ENCODE results near the gene RGS19.

The RGS19 gene

DNA sequence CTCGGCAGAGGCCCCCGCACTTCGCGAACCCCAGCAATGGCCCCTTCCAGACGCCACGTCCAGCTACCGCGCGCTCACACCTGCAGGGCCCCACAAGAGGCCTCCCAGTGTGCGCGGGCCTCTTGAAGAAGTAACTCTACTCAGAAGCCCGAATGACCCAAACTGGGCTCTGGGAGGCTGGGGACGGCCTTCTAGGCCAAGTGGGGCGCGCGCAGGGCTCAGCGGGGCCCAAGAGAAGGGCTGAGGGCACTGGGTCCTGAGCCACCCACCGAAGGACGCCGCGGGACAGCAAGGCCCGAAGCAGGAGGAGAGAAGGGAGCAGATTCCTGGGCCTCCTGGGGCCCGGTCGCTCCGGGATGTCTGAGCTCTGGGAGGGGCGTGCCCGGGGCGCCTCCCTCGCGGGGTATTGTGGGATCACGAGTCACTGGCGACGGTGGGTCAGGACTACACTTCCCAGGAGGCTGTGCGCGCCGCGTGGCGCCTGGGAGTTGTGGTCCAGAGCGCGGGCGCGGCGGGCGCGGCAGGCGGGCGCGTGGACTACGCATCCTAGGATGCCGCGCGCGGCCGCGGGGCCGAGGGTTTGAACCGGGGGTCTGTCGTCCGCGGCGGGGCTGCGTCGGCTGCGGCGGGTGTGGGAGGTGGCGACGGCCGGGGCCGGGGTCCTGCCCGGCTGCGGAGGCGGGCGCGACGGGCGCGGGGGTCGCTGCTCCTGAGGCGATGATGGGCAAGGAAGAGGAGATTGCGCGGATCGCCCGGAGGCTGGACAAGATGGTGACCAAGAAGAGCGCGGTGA lies 16.5 kb downstream of the RGS19 start, which contains the start of gene TCEA2:
Gene TCEA2, plus strand, starts transcription at position 603 of the 793 bp plus-strand sequence. Its CDS starts 115 bp downstream, at position 718.
- peak; percentile 98 for DNase-seq

DNA sequence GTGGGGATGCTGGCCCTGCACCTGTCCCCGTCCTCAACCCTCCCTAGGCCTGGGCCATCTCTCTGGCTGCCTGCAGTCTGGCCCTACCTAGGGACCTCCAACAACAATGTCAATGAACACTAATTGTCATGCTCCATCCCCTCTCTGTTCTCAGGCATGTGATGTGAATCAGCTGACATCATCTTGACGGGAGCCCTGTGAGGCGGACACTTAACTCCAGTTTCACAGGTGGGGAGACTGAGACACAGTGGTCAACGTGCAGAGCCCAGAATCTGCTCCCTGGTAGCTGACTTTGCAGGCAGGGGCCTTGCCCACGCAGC lies 17.1 kb downstream of the RGS19 start:
- peak; percentile 43 for DNase-seq

DNA sequence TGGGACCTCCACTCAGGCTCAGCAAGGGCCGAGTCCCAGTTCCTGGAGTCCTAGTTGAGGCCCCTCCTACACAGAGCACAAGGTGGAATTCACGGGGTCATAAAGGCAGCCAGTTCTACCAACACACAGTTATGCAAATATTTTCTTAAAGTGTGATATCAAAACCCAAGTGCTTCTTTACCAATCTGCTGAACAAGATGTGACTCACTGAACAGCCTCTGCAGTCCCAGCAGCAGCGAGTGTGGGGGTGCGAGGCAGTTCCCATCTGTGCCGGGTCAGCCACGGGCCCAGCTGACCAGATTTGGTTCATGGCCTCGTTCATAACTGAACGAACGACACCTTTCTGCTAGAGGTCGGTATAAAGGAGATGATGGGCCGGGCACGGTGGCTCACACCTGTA lies 20.8 kb downstream of the RGS19 start:
- no peak for DNase-seq

GRCh38 chr20:64057628-64058498 lies 21.5 kb downstream of the RGS19 start:
- peak; percentile 87 for DNase-seq

- DNase-seq = no peak
Observed at GRCh38 chr20:64056889-64057627, 22.3 kb downstream of the RGS19 start.

- no peak for DNase-seq
Observed at GRCh38 chr20:64056639-64056888, 22.8 kb downstream of the RGS19 start.

DNA sequence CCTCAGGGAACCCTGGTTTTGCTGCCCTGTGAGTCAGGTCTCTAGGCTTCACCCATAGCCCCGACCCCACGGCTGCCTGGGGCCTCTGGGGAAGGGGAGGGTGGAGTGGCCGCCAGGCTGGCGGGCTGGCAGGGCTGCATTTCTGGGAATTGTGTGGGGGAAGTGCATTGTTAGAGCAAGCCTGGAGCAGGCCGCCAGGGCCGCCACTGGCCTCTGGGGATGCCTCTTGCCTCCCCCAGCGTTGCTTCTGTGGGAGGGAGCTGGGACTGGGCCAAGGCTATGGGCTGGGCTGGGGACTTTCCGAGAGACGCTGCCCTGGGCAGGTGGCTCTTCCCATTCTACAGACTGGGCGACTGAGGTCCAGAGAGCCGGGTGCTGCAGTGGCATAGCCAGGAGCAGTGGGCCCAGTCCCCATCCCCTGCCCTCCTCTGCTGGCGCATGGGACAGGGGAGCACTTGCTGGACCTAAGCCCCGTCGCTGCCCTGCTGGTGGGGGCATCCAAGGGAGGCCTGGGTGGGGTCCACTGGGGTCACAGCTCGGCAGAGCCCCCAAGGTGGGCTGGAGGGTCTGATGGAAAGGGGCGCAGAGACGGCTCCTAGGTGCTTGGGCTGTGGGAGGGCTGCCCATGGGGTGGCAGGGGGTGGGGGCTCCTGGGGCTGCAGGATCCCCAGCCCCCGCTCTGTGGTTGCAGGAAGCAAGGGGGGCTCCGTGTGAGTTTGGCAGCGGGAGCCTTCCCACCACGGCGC lies 23.3 kb downstream of the RGS19 start:
- no peak for DNase-seq

- no peak for DNase-seq
Observed at GRCh38 chr20:64055396-64055892, 23.9 kb downstream of the RGS19 start.

DNA sequence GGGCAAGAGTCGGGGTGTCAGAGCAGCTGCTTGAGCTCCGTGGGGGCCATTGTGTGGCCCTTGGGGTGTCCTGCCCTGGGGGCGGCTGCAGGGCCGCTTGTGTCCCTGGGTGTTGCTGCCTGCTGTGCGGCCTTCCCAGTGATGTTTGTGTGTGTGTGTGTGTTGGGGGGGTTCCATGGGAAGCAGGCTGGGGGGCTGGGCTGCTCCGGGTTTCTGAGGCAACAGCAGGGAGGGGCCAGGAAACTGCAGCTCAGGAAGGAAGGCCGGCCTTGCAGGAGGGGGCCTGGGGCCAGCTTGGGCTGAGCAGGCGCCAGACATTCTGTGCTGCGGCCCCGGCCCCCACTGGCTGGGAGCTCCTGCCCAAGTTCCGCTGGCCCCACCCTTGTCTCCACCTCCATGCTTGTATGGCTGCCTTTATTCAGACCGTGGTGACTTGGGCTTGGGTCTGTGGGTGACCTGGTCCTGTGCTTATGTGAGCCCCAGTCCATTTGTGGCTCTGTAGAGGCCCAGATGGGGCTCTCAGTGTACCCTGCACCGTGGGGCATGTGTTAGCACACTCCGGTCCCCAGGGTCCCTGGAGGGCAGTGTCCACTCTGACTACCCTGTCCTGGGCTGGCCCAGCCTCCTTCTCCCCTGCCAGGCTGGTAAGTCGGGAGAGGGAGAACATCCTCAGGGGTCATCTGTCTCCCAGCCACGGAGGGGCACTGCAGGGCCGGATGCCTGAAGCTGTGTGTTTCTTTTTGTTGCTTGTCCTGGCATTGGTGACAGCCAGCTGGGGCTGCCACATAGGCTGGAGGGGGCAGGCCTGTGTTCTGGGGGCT lies 25.3 kb downstream of the RGS19 start:
- DNase-seq = peak; percentile 36

DNA sequence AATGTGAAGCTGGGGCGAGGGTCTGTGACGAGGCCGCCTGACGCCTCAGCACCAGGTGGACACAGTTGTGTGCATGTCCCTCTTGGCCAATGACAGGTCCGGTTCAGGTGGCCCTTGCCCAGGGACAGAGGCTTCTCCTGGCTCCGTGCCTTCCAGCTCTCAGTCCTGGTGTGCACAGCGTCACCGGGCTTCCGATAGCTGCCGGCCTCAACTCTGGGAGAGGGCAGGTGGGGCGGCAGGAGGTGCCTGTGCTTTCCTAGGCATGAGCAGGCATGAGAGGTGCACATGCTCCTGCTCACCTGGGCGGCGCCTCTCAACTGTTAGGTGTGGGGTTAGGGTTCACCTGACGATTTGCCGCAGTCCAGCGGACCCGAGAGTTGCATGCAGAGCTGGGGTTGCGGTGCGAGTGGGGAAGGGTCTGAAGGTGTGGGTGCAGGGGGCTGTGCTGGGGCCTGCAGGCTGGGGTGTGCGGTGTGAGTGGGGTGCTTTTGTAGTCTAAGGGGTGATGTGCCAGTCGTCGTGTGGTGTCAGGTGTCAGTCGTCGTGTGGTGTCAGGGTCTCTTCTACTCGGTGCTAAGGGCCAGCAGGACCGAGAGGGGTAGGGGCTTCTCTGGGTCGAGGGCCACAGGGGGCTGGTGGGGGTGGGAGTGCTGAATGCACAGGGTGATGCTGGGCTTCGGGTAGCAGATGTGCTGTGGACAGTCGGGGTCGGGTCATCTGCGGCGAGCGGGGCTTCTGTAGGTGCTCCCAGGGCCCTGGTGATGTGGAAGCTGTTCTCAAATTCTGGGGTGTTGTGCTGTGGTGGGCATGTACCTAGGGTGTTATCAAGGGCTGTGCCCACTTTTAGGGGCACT lies 26.1 kb downstream of the RGS19 start:
- DNase-seq = no peak

DNA sequence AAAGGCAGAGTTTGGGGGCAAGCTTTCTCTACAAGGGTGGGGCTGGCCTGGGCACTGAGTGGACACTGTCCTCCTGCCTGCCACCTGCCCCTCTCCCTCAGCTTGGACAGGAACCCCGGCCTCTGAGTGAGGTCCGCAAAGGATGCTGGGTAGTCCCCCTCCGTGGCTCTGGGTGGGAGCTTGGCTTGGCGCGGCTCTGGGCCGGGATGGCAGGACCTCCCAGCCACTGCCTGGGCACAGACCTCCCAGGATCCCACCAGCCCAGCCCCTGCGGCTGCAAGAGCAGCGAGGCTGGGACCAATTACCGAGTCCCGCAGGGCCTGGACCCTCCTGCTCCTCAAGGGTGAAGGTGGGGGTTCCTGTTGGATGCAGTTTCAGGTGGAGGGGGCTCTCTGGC lies 27.0 kb downstream of the RGS19 start:
- DNase-seq = no peak

GRCh38 chr20:64051561-64052325 lies 27.6 kb downstream of the RGS19 start:
- no peak for DNase-seq

DNA sequence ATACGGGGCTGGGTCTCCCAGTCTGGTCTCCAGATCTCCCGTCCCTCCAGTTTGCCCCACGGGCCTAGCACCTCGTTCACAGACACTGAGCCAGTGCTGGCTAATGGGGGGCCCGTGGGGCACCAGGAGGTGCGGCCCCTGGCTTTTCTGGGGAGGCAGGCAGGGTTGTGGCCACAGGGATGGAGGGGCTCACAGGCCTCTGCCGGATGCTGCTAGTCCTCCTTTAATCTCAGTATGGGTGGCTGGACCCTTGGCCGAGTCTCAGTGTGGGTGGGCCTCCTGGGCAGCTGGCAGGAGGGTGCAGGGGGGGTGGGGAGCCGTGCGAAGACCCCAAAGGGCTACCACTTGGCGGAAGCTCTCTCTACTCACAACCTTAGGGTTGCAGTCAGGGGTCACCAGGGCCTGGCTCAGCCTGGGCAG lies 28.3 kb downstream of the RGS19 start:
- no peak for DNase-seq

- DNase-seq = no peak
Observed at GRCh38 chr20:64050261-64051032, 28.9 kb downstream of the RGS19 start.

GRCh38 chr20:64049878-64050260 lies 29.4 kb downstream of the RGS19 start:
- DNase-seq = no peak

GRCh38 chr20:64049060-64049877 lies 30.0 kb downstream of the RGS19 start, which contains the start of gene SOX18:
TSS of gene SOX18 (minus strand) at chr20:64049639. CDS start at chr20:64049516, 123 bp downstream.
- DNase-seq = peak; percentile 49

DNA sequence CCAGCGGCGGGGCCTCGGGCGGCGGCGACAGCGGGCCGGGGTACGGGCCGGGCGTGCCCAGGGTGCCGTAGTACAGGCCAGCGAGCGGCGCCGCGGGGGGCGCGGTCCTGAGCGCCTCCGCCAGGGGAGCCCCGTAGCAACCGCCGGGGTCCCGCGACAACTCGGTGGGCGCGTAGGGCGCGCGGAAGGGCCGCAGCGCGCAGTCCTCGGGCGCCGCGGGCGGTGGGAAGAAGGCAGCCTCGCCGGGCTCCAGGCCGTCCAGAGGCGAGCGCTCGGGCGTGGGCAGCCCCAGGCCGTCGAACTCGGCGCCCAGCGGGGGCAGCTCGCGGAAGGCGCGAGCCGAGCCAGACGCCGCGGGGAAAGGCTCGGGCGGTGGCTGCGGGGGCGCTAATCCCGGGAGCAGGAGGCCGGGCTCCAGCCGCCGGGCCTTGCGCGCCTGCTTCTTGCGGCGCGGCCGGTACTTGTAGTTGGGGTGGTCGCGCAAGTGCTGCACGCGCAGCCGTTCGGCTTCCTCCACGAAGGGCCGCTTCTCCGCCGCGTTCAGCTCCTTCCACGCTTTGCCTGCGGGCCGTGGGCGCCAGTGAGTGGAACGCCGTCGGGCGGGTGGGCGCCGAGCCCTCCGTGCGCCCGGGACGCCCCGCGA lies 30.8 kb downstream of the RGS19 start:
- DNase-seq = peak; percentile 35

GRCh38 chr20:64047968-64048401 lies 31.3 kb downstream of the RGS19 start:
- peak; percentile 40 for DNase-seq
